OCI-LY1 (cell line): ENCODE measurements around the gene CHAD.

ENCODE experiments used
- CTCF ChIP-seq: fragments of 200-600 bp; sonication (generic), shearing (Covaris generic); IDR thresholded peaks from 2 replicates; pipeline ENCODE4 v1.5.1; 2017; ENCODE audit warnings: mild to moderate bottlenecking, antibody characterized with exemption, low read length, moderate library complexity, mixed read lengths
- EZH2 ChIP-seq: fragments of 200-600 bp; sonication (generic), shearing (Covaris generic); IDR thresholded peaks from 2 replicates; pipeline ENCODE4 v1.8.0; 2017; ENCODE audit warnings: borderline replicate concordance, mixed run types, mild to moderate bottlenecking, antibody characterized with exemption, low read length, moderate library complexity, mixed read lengths

GRCh38 chr17:50464121-50464520 is 4.6 kb downstream of the CHAD start:
- TF ChIP-seq CTCF (no peak), EZH2 (no peak)
